Liver (tissue), 9 donors: ENCODE data around the gene AGR2. TPM values are rescaled to one million over a fixed set of nuclear protein-coding genes. Genes with fewer than 3 reads are reported as not detected.

ENCODE experiments used
- DNase-seq: peaks from one replicate; pipeline ENCODE4 v3.0.0-alpha.2; 2017; ENCODE audit warnings: low spot score
- H3K27ac ChIP-seq, 2 donors: one replicate each; pipeline ENCODE4 v1.7.0; 2013; ENCODE audit warnings: inconsistent platforms in 2 of 2, low read length in 2 of 2, control low read depth in 1 of 2, low read depth in 1 of 2, mild to moderate bottlenecking in 1 of 2
- H3K27me3 ChIP-seq, 4 donors: one replicate each; pipeline versions ENCODE4 v1.6.1 to v1.7.0; 2013; ENCODE audit warnings: low read length in 3 of 4, inconsistent platforms in 1 of 4, mild to moderate bottlenecking in 1 of 4, moderate library complexity in 1 of 4; ENCODE audit not compliant: control insufficient read depth in 4 of 4, insufficient read depth in 4 of 4
- H3K36me3 ChIP-seq, 4 donors: one replicate each; pipeline versions ENCODE4 v1.6.1 to v1.7.0; 2013; ENCODE audit warnings: low read length in 3 of 4, mild to moderate bottlenecking in 3 of 4, low read depth in 1 of 4, moderate library complexity in 1 of 4; ENCODE audit not compliant: control insufficient read depth in 4 of 4, insufficient read depth in 3 of 4
- H3K4me1 ChIP-seq, 4 donors: one replicate each; pipeline versions ENCODE4 v1.6.1 to v1.7.0; 2013; ENCODE audit warnings: low read length in 3 of 4, mild to moderate bottlenecking in 3 of 4, moderate library complexity in 1 of 4; ENCODE audit not compliant: control insufficient read depth in 4 of 4, insufficient read depth in 4 of 4
- H3K4me3 ChIP-seq, 3 donors: one replicate each; pipeline versions ENCODE4 v1.6.1 to v1.7.0; 2013; ENCODE audit warnings: low read length in 3 of 3, control low read depth in 1 of 3, low read depth in 1 of 3, mild to moderate bottlenecking in 1 of 3
- H3K9ac ChIP-seq, 2 donors: one replicate each; pipeline ENCODE4 v1.7.0; 2013; ENCODE audit warnings: low read length in 2 of 2, mild to moderate bottlenecking in 2 of 2, moderate library complexity in 2 of 2, control low read depth in 1 of 2, low read depth in 1 of 2
- H3K9me3 ChIP-seq, 4 donors: one replicate each; pipeline versions ENCODE4 v1.6.1 to v1.7.0; 2013; ENCODE audit warnings: low read length in 3 of 4; ENCODE audit not compliant: control insufficient read depth in 4 of 4
- ATF3 ChIP-seq: IDR thresholded peaks from 2 replicates; pipeline ENCODE4 v1.6.1; 2016; ENCODE audit warnings: antibody characterized with exemption
- EGR1 ChIP-seq, 2 donors: IDR thresholded peaks; 2 replicates each; pipeline ENCODE4 v1.6.1; 2016 to 2018; ENCODE audit warnings: antibody characterized with exemption in 2 of 2, low read depth in 2 of 2
- FOXA1 ChIP-seq: IDR thresholded peaks from 2 replicates; pipeline ENCODE4 v1.6.1; 2016; ENCODE audit warnings: antibody characterized with exemption
- FOXA2 ChIP-seq: IDR thresholded peaks from 2 replicates; pipeline ENCODE4 v1.6.1; 2016; ENCODE audit warnings: antibody characterized with exemption
- GABPA ChIP-seq, 2 donors: IDR thresholded peaks in 1 of 2; conservative IDR thresholded peaks in 1 of 2; 2 replicates each; pipeline ENCODE4 v1.6.1; 2016; ENCODE audit warnings: antibody characterized with exemption in 2 of 2, mild to moderate bottlenecking in 1 of 2, moderate library complexity in 1 of 2
- HNF4A ChIP-seq, 2 donors: conservative IDR thresholded peaks; 2 replicates each; pipeline ENCODE4 v1.6.1; 2016; ENCODE audit warnings: antibody characterized with exemption in 2 of 2, mild to moderate bottlenecking in 2 of 2
- JUND ChIP-seq, 2 donors: IDR thresholded peaks; 2 replicates each; pipeline ENCODE4 v1.6.1; 2016; ENCODE audit warnings: antibody characterized with exemption in 2 of 2
- MAX ChIP-seq: IDR thresholded peaks from 2 replicates; pipeline ENCODE4 v1.6.1; 2016; ENCODE audit warnings: antibody characterized with exemption
- RAD21 ChIP-seq, 2 donors: IDR thresholded peaks; 2 replicates each; pipeline ENCODE4 v1.6.1; 2016; ENCODE audit warnings: antibody characterized with exemption in 2 of 2, mild to moderate bottlenecking in 2 of 2
- REST ChIP-seq: IDR thresholded peaks from 2 replicates; pipeline ENCODE4 v1.6.1; 2016; ENCODE audit warnings: antibody characterized with exemption, mild to moderate bottlenecking
- RXRA ChIP-seq, 2 donors: IDR thresholded peaks; 2 replicates each; pipeline ENCODE4 v1.6.1; 2017 to 2018; ENCODE audit warnings: antibody characterized with exemption in 2 of 2, mild to moderate bottlenecking in 1 of 2
- SP1 ChIP-seq: IDR thresholded peaks from 2 replicates; pipeline ENCODE4 v1.6.1; 2018; ENCODE audit warnings: antibody characterized with exemption, mild to moderate bottlenecking
- TAF1 ChIP-seq: conservative IDR thresholded peaks from 2 replicates; pipeline ENCODE4 v1.6.1; 2016; ENCODE audit warnings: antibody characterized with exemption, mild to moderate bottlenecking
- YY1 ChIP-seq: IDR thresholded peaks from 2 replicates; pipeline ENCODE4 v1.6.1; 2016; ENCODE audit warnings: antibody characterized with exemption, mild to moderate bottlenecking
- WGBS: extraction: QIAGEN DNeasy Blood & Tissue Kit; methylation state at CpG from one replicate; pipeline ENCODE4 v1.1.7; 2013; 5-methylcytosine and 5-hydroxymethylcytosine counted together
- polyA plus RNA-seq, 2 donors: library from polyadenylated mRNA; stranded (reverse) in 1 of 2; unstranded in 1 of 2; fragments of 200-250 nt in 1 of 2; fragments of >200 nt in 1 of 2; fragmentation: Nextera tagmentation in 1 of 2; extraction: Ambion mirVana in 1 of 2; gene quantifications; one replicate each; pipeline versions ENCODE4 v1.2.1 to v1.2.3, GENCODE V29; 2013 to 2015
- total RNA-seq, 2 donors: library from RNA; depleted of rRNA; stranded (reverse); fragments of >200 nt; gene quantifications; one replicate each; pipeline ENCODE4 v1.2.3, GENCODE V29; 2014
- TF ChIP-seq, protein P1 (sequence below): fragments of 150-350 bp; IDR thresholded peaks from 2 replicates; pipeline ENCODE4 v1.5.1; 2017; ENCODE audit warnings: improper control_type of control experiment, low read depth, low read length; ENCODE audit not compliant: missing input control
- TF ChIP-seq, protein P2 (sequence below): IDR thresholded peaks from 2 replicates; pipeline ENCODE4 v1.6.1; 2016; ENCODE audit warnings: antibody characterized with exemption
- donor health status: healthy.
- donor health status: healthy.
- donor health status: healthy.
- donor health status: healthy.
- donor health status: healthy.

AGR2 gene
- total and polyA plus RNA-seq, 4 donors, result 0.37 to 0.45 TPM; not detected in 2

GRCh38 chr7:16836481-16836880, 31.7 kb upstream of the AGR2 start:
- no peak overlapping the region for H3K9ac ChIP-seq
- no peaks in the 10 kb centered on the region for H3K4me1 ChIP-seq
- TF ChIP-seq JUND (IDR thresholded peaks at IDR 0.05) (no peak), ATF3 (no peak), RAD21 (IDR thresholded peaks at IDR 0.05) (no peak), SP1 (no peak), MAX (no peak), EGR1 (IDR thresholded peaks at IDR 0.05; ENCODE audit: low read depth in 2 of 2) (no peak), FOXA1 (no peak), RXRA (IDR thresholded peaks at IDR 0.05) (no peak), HNF4A (conservative IDR thresholded peaks at IDR 0.05) (no peak), TAF1 (no peak), YY1 (no peak), FOXA2 (no peak), REST (no peak), GABPA (IDR thresholded peaks at IDR 0.05 in 1 of 2, conservative IDR thresholded peaks at IDR 0.05 in 1 of 2) (no peak)
- TF ChIP-seq, protein P1, sequence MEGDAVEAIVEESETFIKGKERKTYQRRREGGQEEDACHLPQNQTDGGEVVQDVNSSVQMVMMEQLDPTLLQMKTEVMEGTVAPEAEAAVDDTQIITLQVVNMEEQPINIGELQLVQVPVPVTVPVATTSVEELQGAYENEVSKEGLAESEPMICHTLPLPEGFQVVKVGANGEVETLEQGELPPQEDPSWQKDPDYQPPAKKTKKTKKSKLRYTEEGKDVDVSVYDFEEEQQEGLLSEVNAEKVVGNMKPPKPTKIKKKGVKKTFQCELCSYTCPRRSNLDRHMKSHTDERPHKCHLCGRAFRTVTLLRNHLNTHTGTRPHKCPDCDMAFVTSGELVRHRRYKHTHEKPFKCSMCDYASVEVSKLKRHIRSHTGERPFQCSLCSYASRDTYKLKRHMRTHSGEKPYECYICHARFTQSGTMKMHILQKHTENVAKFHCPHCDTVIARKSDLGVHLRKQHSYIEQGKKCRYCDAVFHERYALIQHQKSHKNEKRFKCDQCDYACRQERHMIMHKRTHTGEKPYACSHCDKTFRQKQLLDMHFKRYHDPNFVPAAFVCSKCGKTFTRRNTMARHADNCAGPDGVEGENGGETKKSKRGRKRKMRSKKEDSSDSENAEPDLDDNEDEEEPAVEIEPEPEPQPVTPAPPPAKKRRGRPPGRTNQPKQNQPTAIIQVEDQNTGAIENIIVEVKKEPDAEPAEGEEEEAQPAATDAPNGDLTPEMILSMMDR, result no peak
- TF ChIP-seq, protein P2, sequence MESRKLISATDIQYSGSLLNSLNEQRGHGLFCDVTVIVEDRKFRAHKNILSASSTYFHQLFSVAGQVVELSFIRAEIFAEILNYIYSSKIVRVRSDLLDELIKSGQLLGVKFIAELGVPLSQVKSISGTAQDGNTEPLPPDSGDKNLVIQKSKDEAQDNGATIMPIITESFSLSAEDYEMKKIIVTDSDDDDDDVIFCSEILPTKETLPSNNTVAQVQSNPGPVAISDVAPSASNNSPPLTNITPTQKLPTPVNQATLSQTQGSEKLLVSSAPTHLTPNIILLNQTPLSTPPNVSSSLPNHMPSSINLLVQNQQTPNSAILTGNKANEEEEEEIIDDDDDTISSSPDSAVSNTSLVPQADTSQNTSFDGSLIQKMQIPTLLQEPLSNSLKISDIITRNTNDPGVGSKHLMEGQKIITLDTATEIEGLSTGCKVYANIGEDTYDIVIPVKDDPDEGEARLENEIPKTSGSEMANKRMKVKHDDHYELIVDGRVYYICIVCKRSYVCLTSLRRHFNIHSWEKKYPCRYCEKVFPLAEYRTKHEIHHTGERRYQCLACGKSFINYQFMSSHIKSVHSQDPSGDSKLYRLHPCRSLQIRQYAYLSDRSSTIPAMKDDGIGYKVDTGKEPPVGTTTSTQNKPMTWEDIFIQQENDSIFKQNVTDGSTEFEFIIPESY, result no peak
- no peaks in the 10 kb centered on the region for H3K36me3 ChIP-seq
- H3K27me3 ChIP-seq, result no peaks in the 10 kb centered on the region
- H3K9me3 ChIP-seq, result no peaks in the 10 kb centered on the region
- H3K27ac ChIP-seq, result no peak overlapping the region
- 70% methylated on average over 5 of the region's 5 CpGs for WGBS
- H3K4me3 ChIP-seq, result no peak overlapping the region
- DNase-seq, result no peak

- Histone ChIP-seq H3K4me1 (no peaks in the 10 kb centered on the region), H3K9me3 (peaks cover 0 to 3% (median 0%) of the 10 kb centered on the region in 4 donors), H3K4me3 (no peak overlapping the region), H3K27ac (no peak overlapping the region), H3K9ac (no peak overlapping the region), H3K27me3 (no peaks in the 10 kb centered on the region), H3K36me3 (no peaks in the 10 kb centered on the region)
- no peak for DNase-seq
- 93% methylated on average over 1 of the region's 1 CpG for WGBS
- no peak for TF ChIP-seq JUND (IDR thresholded peaks at IDR 0.05)
Measured at GRCh38 chr7:16833373-16833772, 28.6 kb upstream of the AGR2 start.
